ENCODE results near the gene PEF1.

The PEF1 gene

DNA sequence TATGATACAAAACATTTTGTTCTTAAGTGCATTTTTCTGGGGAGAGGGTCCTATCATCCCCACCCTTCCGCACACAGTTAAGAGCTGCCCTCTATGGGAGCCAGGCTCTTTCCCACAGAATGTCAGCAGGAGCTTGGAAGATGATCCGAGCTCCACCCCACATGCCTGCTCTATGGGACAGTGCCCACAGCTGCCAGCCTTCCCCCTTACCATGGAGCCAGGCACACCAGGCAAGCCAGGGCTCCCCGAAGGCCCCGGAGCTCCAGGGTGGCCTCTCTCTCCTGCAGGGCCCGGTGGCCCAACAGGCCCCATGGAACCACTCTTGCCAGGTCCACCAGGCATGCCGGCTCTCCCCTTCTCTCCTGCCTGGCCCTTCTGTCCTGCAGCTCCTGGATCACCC is 10.4 kb upstream of the PEF1 start:
- no peak for DNase-seq (ENCODE audit: low read depth, low spot score)

GRCh38 chr1:31654474-31654776 is 9.7 kb upstream of the PEF1 start:
- DNase-seq (ENCODE audit: low read depth, low spot score): no peak

- no peak for DNase-seq (ENCODE audit: low read depth, low spot score)
These were observed 9.2 kb upstream of the PEF1 start for GRCh38 chr1:31653717-31654473.

DNA sequence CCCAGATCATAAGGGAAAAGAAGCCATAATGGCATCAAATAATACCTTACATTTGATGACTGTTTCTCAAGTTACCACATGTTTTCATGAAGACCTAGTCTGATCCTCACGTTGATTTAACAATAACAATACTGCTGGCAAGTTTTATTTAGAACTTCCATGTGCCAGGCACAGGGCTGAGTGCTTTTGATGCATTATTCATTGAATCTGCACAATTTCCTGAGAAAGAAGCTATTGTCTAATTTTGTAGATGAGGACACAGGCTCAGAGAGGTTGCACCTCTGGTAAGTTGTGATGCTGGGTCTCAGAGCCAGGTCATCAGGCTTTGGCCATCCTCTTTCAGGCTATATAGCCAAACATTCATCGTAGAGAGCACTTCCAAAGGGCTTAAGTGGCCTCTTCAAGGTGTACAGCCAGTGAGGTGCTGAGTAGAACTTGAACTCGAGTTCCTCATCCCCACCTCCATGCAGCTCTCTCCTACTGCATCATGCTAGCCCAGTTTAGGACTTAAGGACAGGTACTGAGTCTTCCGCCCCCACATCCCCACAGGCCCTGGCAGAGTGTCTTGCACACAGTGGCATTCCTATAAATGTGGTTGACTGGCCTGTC is 8.3 kb upstream of the PEF1 start:
- DNase-seq (ENCODE audit: low read depth, low spot score): no peak

GRCh38 chr1:31651766-31652165 is 7.1 kb upstream of the PEF1 start:
- no peak for DNase-seq (ENCODE audit: low read depth, low spot score)

- DNase-seq (ENCODE audit: low read depth, low spot score): peak; percentile 70
These were observed 6.4 kb upstream of the PEF1 start for GRCh38 chr1:31651089-31651420.

- DNase-seq (ENCODE audit: low read depth, low spot score): no peak
These were observed 5.7 kb upstream of the PEF1 start for GRCh38 chr1:31650161-31651088.

DNA sequence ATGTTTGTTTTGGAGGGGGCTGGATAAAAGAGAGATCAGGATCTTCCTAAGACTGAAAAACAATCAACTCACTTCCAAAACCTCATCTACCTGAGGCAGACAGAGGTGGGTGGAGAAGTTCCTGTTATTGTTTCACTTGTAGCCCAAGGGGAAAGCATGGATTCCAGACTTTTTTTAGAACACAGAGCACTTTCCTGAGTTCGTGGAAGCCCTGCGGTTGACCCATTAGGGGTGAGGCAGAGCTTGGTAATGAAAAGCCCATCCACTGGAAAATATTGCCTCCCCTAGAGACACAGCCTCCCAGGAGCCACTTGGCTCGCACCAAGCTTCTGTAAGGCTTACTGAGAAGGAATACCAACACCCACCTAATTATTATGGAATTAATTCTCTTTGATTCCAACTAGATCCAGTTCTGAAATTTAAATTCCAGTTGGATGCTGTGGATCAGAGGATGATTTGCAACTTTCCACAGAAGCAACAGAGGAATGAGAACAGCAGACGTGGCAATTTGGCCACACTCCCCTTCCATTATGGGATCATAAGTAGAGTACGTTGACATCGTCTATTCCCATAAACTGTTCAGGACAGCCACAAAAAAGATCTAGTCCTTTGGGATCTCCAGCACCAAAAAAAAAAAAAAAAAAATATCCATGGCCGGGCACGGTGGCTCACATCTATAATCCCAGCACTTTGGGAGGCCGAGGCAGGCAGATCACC is 4.1 kb upstream of the PEF1 start:
- DNase-seq (ENCODE audit: low read depth, low spot score): peak; percentile 44

DNA sequence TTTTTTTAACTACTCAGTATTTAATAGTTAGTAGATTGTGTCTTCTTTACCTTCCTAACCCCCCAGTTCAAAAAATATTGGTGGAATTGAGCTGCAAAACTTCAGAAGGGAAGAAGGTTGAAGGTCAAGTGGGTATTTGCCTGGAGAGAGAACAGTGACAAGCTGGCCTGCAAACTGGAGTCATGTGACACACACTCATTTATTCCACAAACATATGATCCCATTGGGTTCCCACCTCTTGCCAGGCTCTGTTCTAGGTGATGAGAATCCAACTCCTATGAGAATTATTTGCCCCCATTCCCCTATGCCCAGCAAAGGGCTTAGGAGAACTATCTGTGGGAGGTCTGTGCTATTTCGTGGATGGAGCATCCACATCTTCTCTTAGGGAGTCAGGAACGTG is 3.5 kb upstream of the PEF1 start:
- DNase-seq (ENCODE audit: low read depth, low spot score): no peak

DNA sequence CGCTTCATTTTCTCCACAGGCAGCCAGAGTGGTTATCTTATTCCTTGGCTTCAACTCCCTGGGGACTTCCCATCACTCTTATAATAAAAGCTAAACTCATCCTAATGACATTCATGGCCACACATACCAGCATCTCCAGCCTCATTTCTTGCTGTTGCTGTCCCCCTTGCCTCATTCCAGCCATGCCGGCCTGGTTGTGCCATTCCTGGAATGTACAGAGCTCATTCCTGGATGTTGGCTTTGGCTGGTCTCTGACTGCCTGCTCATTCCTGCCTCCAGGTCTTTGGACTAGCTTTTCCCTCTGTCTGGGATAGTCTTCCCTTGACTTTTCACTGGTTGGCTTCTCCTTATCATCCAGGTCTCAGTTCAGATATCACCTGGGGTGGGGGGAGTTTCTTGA is 2.4 kb upstream of the PEF1 start:
- peak; percentile 88 for DNase-seq (ENCODE audit: low read depth, low spot score)

- DNase-seq (ENCODE audit: low read depth, low spot score): no peak
These were observed 1.7 kb upstream of the PEF1 start for GRCh38 chr1:31646259-31646960.

DNA sequence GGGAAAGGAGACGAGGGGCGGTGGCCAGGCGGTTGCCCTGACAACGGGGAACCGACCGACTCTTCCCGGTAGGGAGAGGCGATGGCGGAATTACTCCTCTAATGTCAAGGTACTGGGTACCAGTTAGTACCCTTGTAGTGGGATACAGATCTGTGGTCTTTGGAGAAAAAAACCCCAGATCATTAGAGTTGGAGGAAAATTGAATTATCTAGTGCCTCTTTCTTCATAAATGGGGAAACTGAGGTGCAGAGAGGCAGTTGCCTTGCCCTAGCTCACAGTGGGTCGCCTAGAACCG is 545 bp upstream of the PEF1 start:
- DNase-seq (ENCODE audit: low read depth, low spot score): no peak

DNA sequence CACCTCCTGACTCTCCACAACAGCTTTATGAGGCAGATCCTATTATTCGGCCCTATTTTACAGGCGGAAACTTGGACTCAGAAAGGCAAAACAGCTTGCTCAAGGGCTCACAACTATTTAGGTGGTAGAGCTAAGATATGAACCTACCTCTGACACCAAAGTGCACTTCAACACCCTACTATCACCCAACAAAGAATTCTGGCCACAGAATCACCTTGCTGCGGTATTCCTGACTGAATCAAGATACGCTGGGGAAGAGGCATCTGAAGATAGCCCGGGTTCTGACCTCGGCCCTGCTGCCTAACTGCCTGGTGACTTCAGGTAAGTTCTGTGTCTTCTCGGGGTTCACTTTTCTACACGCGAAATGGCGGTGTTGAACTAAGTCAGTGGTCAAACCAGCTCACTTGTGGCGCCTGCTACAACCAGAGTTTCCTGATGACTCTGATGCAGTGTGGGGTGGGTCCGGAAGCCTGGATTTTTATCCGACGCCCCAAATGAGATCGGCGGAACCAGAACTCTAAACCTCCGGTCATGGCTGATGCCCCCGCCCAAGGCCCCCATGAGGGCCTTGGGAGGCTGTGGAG is 608 bp downstream of the PEF1 start:
- DNase-seq (ENCODE audit: low read depth, low spot score): no peak

DNA sequence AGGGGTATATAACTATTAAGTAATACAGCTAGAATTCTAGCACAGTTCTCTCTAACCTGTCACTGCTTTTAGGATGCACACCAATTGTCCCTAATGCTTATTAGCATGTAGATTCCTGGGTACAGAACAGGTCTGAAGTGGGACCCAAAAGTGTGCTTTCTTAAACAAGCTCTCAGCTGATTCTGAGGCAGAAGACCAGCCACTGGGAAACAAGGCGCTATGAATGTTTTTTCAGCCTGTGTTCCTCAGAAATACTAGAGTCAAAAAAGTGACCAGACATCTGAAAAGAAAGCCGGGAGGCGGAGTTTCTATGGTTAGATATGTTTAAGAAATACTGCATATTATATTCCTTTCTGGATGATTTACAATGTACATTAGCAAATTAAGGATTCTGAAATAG is 1.8 kb downstream of the PEF1 start:
- no peak for DNase-seq (ENCODE audit: low read depth, low spot score)

GRCh38 chr1:31642366-31642765 is 2.3 kb downstream of the PEF1 start:
- DNase-seq (ENCODE audit: low read depth, low spot score): no peak

- no peak for DNase-seq (ENCODE audit: low read depth, low spot score)
These were observed 3.7 kb downstream of the PEF1 start for GRCh38 chr1:31640964-31641363.

- DNase-seq (ENCODE audit: low read depth, low spot score): no peak
These were observed 4.5 kb downstream of the PEF1 start for GRCh38 chr1:31640179-31640578.

- peak; percentile 28 for DNase-seq (ENCODE audit: low read depth, low spot score)
These were observed 5.1 kb downstream of the PEF1 start for GRCh38 chr1:31639543-31639942.

- no peak for DNase-seq (ENCODE audit: low read depth, low spot score)
These were observed 6.6 kb downstream of the PEF1 start for GRCh38 chr1:31637915-31638673.

DNA sequence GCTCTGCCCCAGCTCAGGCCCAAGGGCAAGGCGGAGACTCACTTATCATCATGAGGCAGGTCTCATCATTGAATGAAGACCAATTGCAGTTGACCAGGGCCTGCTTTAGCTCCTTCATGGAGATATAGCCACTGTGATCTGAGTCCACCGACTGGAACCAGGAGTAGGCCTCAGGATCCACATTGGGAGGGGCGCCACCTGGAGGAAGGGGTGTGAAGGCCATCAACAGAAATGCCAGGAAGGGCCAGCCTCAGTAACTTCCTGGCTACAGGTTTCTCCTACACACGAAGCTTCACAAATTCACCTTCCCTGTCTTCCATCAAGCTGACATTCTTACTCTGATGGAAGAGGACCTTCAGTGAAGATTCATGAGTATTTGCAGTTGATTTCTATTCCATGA is 11.6 kb downstream of the PEF1 start:
- no peak for DNase-seq (ENCODE audit: low read depth, low spot score)

DNA sequence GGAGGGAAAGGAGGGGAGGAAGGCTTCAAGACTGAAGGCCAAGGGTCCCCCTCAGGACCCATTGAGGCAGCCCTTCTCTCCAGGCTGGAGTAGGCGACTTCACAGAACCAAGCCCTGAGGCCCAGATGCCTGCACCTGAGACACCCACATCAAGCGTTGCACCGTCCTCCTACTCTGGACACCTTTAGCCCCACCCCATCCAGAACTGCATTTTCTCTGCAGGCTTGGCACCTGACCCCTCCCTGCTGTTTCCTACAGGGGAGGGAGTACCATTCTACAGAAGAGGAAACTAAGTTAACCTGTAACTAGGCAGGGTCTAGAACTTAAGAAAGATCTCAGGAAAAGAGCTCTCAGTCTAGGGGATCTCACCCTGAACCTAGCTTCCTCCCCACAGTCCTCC is 12.0 kb downstream of the PEF1 start:
- no peak for DNase-seq (ENCODE audit: low read depth, low spot score)
